Fibroblast of villous mesenchyme (primary cell): ENCODE measurements around the gene KIF25. TPM values are rescaled to one million over a fixed set of nuclear protein-coding genes. Genes with fewer than 3 reads are reported as not detected.

Experiments used
- DNase-seq: peaks from one replicate; pipeline ENCODE4 v3.0.0-alpha.2; 2010; ENCODE audit warnings: low read depth
- H3K4me3 ChIP-seq: 2 replicates; pipeline ENCODE4 v1.5.1; 2011; ENCODE audit warnings: low read depth, mild to moderate bottlenecking, low read length
- CTCF ChIP-seq: IDR thresholded peaks from 2 replicates; pipeline ENCODE4 v1.5.1; 2012; ENCODE audit warnings: low read depth, mild to moderate bottlenecking, low read length; ENCODE audit not compliant: insufficient read depth
- total RNA-seq: library from RNA; depleted of rRNA; stranded (reverse); fragments of >200 nt; gene quantifications from 2 replicates; pipeline ENCODE4 v1.2.3, GENCODE V29; 2012

Gene KIF25
- total RNA-seq, 1 donor = not detected

- H3K4me3 ChIP-seq = no peak overlapping the region
- no peak for DNase-seq
- no peak for TF ChIP-seq CTCF
These were observed 55.9 kb downstream of the KIF25 start for GRCh38 chr6:168053086-168053956.

- H3K4me3 ChIP-seq = no peak overlapping the region
- TF ChIP-seq CTCF = no peak
- no peak for DNase-seq
These were observed 56.5 kb downstream of the KIF25 start for GRCh38 chr6:168053957-168054471.

GRCh38 chr6:168054765-168055560, 57.5 kb downstream of the KIF25 start:
- TF ChIP-seq CTCF = no peak
- DNase-seq = no peak
- no peak overlapping the region for H3K4me3 ChIP-seq

- no peak for DNase-seq
- H3K4me3 ChIP-seq = no peak overlapping the region
- no peak for TF ChIP-seq CTCF
These were observed 58.4 kb downstream of the KIF25 start for GRCh38 chr6:168055696-168056489.

GRCh38 chr6:168056892-168057527, 59.5 kb downstream of the KIF25 start:
- DNase-seq = no peak
- H3K4me3 ChIP-seq = no peak overlapping the region
- TF ChIP-seq CTCF = no peak

GRCh38 chr6:168057836-168058235, 60.4 kb downstream of the KIF25 start:
- DNase-seq = no peak
- no peak for TF ChIP-seq CTCF
- H3K4me3 ChIP-seq = no peak overlapping the region
